Liver (tissue), 3 donors: Measurements from ENCODE around the gene RND1.

Experiments used
- ATF3 ChIP-seq: IDR thresholded peaks from 2 replicates; pipeline ENCODE4 v1.6.1; 2016; ENCODE audit warnings: antibody characterized with exemption
- GABPA ChIP-seq, 2 donors: IDR thresholded peaks in 1 of 2; conservative IDR thresholded peaks in 1 of 2; 2 replicates each; pipeline ENCODE4 v1.6.1; 2016; ENCODE audit warnings: antibody characterized with exemption in 2 of 2, mild to moderate bottlenecking in 1 of 2, moderate library complexity in 1 of 2
- MAX ChIP-seq: IDR thresholded peaks from 2 replicates; pipeline ENCODE4 v1.6.1; 2016; ENCODE audit warnings: antibody characterized with exemption
- RAD21 ChIP-seq, 2 donors: IDR thresholded peaks; 2 replicates each; pipeline ENCODE4 v1.6.1; 2016; ENCODE audit warnings: antibody characterized with exemption in 2 of 2, mild to moderate bottlenecking in 2 of 2
- REST ChIP-seq: IDR thresholded peaks from 2 replicates; pipeline ENCODE4 v1.6.1; 2016; ENCODE audit warnings: antibody characterized with exemption, mild to moderate bottlenecking
- TF ChIP-seq, protein P1 (sequence below): fragments of 150-350 bp; IDR thresholded peaks from 2 replicates; pipeline ENCODE4 v1.5.1; 2017; ENCODE audit warnings: improper control_type of control experiment, low read depth, low read length; ENCODE audit not compliant: missing input control
- donor health status: healthy.
- donor health status: healthy.

DNA sequence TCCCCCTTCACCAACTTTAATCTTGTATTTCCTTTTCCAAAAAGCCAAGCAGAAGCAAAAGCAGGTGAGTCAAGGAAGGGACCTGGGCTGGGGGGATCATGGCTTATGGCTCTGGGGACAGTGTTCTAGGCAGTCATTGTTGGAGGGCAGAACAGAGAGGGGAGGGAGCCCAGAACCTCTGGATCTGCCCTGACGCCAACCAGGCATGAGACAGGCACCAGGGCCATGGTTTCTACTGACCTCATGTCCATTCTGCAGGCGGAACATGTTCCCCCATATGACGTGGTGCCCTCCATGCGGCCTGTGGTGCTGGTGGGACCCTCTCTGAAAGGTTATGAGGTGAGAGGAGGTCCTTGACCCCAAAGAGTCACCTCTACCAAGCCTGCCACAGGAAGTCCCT is 40.8 kb downstream of the RND1 start:
- TF ChIP-seq, protein P1, sequence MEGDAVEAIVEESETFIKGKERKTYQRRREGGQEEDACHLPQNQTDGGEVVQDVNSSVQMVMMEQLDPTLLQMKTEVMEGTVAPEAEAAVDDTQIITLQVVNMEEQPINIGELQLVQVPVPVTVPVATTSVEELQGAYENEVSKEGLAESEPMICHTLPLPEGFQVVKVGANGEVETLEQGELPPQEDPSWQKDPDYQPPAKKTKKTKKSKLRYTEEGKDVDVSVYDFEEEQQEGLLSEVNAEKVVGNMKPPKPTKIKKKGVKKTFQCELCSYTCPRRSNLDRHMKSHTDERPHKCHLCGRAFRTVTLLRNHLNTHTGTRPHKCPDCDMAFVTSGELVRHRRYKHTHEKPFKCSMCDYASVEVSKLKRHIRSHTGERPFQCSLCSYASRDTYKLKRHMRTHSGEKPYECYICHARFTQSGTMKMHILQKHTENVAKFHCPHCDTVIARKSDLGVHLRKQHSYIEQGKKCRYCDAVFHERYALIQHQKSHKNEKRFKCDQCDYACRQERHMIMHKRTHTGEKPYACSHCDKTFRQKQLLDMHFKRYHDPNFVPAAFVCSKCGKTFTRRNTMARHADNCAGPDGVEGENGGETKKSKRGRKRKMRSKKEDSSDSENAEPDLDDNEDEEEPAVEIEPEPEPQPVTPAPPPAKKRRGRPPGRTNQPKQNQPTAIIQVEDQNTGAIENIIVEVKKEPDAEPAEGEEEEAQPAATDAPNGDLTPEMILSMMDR = no peak
- TF ChIP-seq RAD21 (IDR thresholded peaks at IDR 0.05) (no peak), GABPA (IDR thresholded peaks at IDR 0.05 in 1 of 2, conservative IDR thresholded peaks at IDR 0.05 in 1 of 2) (no peak), MAX (no peak), REST (no peak), ATF3 (no peak)
